Measurements from ENCODE around the gene TRIM43B.

The TRIM43B gene

DNA sequence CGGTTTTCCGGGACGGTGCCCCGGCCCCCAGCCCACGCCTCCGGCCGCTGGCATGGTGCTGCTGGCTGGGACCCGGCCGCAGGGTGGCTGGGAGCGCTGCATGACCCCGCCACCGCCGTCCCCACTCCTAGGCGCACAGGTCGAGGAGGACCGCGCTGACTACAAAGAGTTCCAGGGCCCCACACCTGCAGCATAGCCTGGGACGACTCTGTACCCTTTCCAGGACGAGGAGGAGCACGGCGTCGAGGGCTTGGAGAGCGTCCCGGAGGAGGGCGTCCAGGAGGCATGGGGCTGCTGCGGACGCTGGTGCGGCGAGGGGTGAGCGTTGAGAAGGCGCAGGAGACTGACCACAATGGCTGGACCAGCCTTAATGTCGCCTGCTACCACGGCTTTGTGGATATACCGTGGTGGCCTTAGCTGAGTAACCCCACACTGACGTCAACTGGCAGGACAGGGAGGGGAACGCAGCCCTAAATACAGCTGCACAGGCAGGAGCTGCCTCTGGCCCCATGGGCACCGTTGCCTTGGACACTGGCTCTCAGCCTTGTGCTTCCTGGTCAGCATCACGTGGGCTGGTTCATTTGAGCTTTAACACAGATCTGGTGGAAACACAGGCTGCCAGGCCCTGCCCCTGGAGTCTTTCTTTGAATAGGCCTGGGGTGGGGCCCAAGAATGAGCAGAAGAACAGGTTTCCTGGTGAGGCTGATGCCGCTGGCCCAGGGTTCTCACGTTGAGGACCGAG, 40.9 kb upstream of the TRIM43B start (continued):
- no peak for TF ChIP-seq ZNF600 (tag by site-specific recombination; IDR thresholded peaks at IDR 0.05)
- TF ChIP-seq ZEB2 (tag by site-specific recombination; IDR thresholded peaks at IDR 0.05), result no peak
- TF ChIP-seq, protein P1, sequence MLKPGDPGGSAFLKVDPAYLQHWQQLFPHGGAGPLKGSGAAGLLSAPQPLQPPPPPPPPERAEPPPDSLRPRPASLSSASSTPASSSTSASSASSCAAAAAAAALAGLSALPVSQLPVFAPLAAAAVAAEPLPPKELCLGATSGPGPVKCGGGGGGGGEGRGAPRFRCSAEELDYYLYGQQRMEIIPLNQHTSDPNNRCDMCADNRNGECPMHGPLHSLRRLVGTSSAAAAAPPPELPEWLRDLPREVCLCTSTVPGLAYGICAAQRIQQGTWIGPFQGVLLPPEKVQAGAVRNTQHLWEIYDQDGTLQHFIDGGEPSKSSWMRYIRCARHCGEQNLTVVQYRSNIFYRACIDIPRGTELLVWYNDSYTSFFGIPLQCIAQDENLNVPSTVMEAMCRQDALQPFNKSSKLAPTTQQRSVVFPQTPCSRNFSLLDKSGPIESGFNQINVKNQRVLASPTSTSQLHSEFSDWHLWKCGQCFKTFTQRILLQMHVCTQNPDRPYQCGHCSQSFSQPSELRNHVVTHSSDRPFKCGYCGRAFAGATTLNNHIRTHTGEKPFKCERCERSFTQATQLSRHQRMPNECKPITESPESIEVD (tag by site-specific recombination; IDR thresholded peaks at IDR 0.05), result no peak
- TF ChIP-seq ZNF768 (tag by site-specific recombination; IDR thresholded peaks at IDR 0.05), result no peak
- TF ChIP-seq, protein P2, sequence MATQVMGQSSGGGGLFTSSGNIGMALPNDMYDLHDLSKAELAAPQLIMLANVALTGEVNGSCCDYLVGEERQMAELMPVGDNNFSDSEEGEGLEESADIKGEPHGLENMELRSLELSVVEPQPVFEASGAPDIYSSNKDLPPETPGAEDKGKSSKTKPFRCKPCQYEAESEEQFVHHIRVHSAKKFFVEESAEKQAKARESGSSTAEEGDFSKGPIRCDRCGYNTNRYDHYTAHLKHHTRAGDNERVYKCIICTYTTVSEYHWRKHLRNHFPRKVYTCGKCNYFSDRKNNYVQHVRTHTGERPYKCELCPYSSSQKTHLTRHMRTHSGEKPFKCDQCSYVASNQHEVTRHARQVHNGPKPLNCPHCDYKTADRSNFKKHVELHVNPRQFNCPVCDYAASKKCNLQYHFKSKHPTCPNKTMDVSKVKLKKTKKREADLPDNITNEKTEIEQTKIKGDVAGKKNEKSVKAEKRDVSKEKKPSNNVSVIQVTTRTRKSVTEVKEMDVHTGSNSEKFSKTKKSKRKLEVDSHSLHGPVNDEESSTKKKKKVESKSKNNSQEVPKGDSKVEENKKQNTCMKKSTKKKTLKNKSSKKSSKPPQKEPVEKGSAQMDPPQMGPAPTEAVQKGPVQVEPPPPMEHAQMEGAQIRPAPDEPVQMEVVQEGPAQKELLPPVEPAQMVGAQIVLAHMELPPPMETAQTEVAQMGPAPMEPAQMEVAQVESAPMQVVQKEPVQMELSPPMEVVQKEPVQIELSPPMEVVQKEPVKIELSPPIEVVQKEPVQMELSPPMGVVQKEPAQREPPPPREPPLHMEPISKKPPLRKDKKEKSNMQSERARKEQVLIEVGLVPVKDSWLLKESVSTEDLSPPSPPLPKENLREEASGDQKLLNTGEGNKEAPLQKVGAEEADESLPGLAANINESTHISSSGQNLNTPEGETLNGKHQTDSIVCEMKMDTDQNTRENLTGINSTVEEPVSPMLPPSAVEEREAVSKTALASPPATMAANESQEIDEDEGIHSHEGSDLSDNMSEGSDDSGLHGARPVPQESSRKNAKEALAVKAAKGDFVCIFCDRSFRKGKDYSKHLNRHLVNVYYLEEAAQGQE (tag by site-specific recombination; IDR thresholded peaks at IDR 0.05), result no peak
- TF ChIP-seq, protein P3, sequence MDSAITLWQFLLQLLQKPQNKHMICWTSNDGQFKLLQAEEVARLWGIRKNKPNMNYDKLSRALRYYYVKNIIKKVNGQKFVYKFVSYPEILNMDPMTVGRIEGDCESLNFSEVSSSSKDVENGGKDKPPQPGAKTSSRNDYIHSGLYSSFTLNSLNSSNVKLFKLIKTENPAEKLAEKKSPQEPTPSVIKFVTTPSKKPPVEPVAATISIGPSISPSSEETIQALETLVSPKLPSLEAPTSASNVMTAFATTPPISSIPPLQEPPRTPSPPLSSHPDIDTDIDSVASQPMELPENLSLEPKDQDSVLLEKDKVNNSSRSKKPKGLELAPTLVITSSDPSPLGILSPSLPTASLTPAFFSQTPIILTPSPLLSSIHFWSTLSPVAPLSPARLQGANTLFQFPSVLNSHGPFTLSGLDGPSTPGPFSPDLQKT (IDR thresholded peaks at IDR 0.05; ENCODE audit: borderline replicate concordance, low read depth, low read length), result no peak
- TF ChIP-seq, protein P4, sequence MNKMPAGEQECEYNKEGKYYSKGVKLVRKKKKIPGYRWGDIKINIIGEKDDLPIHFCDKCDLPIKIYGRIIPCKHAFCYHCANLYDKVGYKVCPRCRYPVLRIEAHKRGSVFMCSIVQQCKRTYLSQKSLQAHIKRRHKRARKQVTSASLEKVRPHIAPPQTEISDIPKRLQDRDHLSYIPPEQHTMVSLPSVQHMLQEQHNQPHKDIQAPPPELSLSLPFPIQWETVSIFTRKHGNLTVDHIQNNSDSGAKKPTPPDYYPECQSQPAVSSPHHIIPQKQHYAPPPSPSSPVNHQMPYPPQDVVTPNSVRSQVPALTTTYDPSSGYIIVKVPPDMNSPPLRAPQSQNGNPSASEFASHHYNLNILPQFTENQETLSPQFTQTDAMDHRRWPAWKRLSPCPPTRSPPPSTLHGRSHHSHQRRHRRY (tag by site-specific recombination; IDR thresholded peaks at IDR 0.05), result no peak
- TF ChIP-seq ZNF211 (tag by site-specific recombination; IDR thresholded peaks at IDR 0.05; ENCODE audit: low read depth), result no peak
- no peak for TF ChIP-seq ZNF223 (tag by site-specific recombination; IDR thresholded peaks at IDR 0.05)
- no peak for TF ChIP-seq TRIM28 (IDR thresholded peaks at IDR 0.05; ENCODE audit: borderline replicate concordance, low read length)
- TF ChIP-seq, protein P5, sequence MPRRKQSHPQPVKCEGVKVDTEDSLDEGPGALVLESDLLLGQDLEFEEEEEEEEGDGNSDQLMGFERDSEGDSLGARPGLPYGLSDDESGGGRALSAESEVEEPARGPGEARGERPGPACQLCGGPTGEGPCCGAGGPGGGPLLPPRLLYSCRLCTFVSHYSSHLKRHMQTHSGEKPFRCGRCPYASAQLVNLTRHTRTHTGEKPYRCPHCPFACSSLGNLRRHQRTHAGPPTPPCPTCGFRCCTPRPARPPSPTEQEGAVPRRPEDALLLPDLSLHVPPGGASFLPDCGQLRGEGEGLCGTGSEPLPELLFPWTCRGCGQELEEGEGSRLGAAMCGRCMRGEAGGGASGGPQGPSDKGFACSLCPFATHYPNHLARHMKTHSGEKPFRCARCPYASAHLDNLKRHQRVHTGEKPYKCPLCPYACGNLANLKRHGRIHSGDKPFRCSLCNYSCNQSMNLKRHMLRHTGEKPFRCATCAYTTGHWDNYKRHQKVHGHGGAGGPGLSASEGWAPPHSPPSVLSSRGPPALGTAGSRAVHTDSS (tag by site-specific recombination; IDR thresholded peaks at IDR 0.05), result no peak
- no peak for TF ChIP-seq ZNF404 (tag by site-specific recombination; IDR thresholded peaks at IDR 0.05)
- TF ChIP-seq ZNF433 (tag by site-specific recombination; IDR thresholded peaks at IDR 0.05; ENCODE audit: low read depth), result no peak

DNA sequence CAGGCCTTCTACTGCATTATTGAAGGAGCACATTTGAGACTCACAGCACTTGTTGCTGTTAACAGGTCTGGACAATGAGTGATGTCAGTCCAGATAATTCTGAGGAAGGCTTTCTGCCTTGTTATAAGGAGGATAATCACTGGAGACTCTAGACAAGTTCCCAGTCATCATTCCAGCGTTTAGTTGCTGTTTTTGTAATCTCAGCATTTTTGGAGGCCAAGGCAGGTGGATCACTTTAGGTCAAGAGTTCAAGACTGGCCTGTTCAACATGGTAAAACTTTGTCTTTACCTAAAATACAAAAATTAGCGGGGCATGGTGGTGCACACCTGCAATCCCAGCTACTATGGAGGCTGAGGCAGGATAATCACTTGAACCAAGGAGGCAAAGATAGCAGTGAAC, 39.6 kb upstream of the TRIM43B start:
- CTCF ChIA-PET, result no interaction called here
- no peak overlapping the region for H3K27ac ChIP-seq (ENCODE audit: extremely low read depth, low read depth, low read length)
- TF ChIP-seq SCRT2 (tag by site-specific recombination; IDR thresholded peaks at IDR 0.05), result peak; percentile 34; the same call in 1 of the 2 replicates
- TF ChIP-seq, protein P6, sequence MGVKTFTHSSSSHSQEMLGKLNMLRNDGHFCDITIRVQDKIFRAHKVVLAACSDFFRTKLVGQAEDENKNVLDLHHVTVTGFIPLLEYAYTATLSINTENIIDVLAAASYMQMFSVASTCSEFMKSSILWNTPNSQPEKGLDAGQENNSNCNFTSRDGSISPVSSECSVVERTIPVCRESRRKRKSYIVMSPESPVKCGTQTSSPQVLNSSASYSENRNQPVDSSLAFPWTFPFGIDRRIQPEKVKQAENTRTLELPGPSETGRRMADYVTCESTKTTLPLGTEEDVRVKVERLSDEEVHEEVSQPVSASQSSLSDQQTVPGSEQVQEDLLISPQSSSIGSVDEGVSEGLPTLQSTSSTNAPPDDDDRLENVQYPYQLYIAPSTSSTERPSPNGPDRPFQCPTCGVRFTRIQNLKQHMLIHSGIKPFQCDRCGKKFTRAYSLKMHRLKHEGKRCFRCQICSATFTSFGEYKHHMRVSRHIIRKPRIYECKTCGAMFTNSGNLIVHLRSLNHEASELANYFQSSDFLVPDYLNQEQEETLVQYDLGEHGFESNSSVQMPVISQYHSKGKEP (tag by site-specific recombination; IDR thresholded peaks at IDR 0.05), result no peak
- TF ChIP-seq, protein P2 (tag by site-specific recombination; IDR thresholded peaks at IDR 0.05), result no peak
- POLR2A ChIA-PET, result no interaction called here
- no peaks in the 10 kb centered on the region for H3K36me3 ChIP-seq (ENCODE audit: control insufficient read depth in 2 of 2, insufficient read depth in 1 of 2, low read length in 2 of 2)
- H3K4me3 ChIP-seq (ENCODE audit: low read depth, low read length), result no peak overlapping the region
- H3K4me1 ChIP-seq (ENCODE audit: control insufficient read depth, insufficient read depth, low read length), result no peaks in the 10 kb centered on the region
- H3K9me3 ChIP-seq (ENCODE audit: control insufficient read depth, insufficient read depth, low read depth, low read length), result no peaks in the 10 kb centered on the region

Measured in HEK293 (cell line).